IPS-NIHi11 (cell line): ENCODE data around the gene SUFU.
A peak's percentile ranks its signal among the peaks of the same experiment; 100 is the strongest.

ENCODE experiments used
- DNase-seq: peaks from one replicate; pipeline ENCODE4 v3.0.0; 2012; ENCODE audit warnings: mixed read lengths, low spot score

Gene SUFU

GRCh38 chr10:102550636-102551210 is 47.0 kb downstream of the SUFU start:
- DNase-seq, result no peak

- DNase-seq, result no peak
Measured at GRCh38 chr10:102552533-102552932, 48.8 kb downstream of the SUFU start.

- DNase-seq, result no peak
Measured at GRCh38 chr10:102553771-102554170, 50.0 kb downstream of the SUFU start.

- DNase-seq, result no peak
Measured at GRCh38 chr10:102554531-102554930, 50.8 kb downstream of the SUFU start.

GRCh38 chr10:102555781-102556328 is 52.1 kb downstream of the SUFU start:
- DNase-seq, result no peak

GRCh38 chr10:102557569-102557968 is 53.8 kb downstream of the SUFU start:
- no peak for DNase-seq

GRCh38 chr10:102559764-102560163 is 56.0 kb downstream of the SUFU start:
- DNase-seq, result no peak

GRCh38 chr10:102564209-102564834 is 60.5 kb downstream of the SUFU start:
- DNase-seq, result no peak

GRCh38 chr10:102565793-102566192 is 62.0 kb downstream of the SUFU start:
- DNase-seq, result peak; percentile 83

- DNase-seq, result no peak
Measured at GRCh38 chr10:102578782-102579181, 75.0 kb downstream of the SUFU start.

GRCh38 chr10:102579328-102579727 is 75.6 kb downstream of the SUFU start:
- no peak for DNase-seq

- DNase-seq, result no peak
Measured at GRCh38 chr10:102580230-102580629, 76.5 kb downstream of the SUFU start.

GRCh38 chr10:102581401-102581800 is 77.6 kb downstream of the SUFU start:
- no peak for DNase-seq

- DNase-seq, result no peak
Measured at GRCh38 chr10:102581981-102582580, 78.3 kb downstream of the SUFU start.

- DNase-seq, result peak; percentile 91
Measured at GRCh38 chr10:102583435-102584417, 80.0 kb downstream of the SUFU start.

GRCh38 chr10:102585026-102585425 is 81.3 kb downstream of the SUFU start:
- no peak for DNase-seq

- no peak for DNase-seq
Measured at GRCh38 chr10:102586858-102587257, 83.1 kb downstream of the SUFU start.

- no peak for DNase-seq
Measured at GRCh38 chr10:102588875-102589274, 85.1 kb downstream of the SUFU start.

GRCh38 chr10:102593074-102593803 is 89.5 kb downstream of the SUFU start:
- no peak for DNase-seq

GRCh38 chr10:102593804-102594079 is 90.0 kb downstream of the SUFU start:
- DNase-seq, result no peak

GRCh38 chr10:102595293-102595692 is 91.5 kb downstream of the SUFU start:
- no peak for DNase-seq

GRCh38 chr10:102595897-102596296 is 92.1 kb downstream of the SUFU start:
- DNase-seq, result peak; percentile 36
